ENCODE results near the gene KCNQ2. TPM values are rescaled to one million over a fixed set of nuclear protein-coding genes. Genes with fewer than 3 reads are reported as not detected.

KCNQ2 gene
- total RNA-seq, 1 donor = not detected

DNA sequence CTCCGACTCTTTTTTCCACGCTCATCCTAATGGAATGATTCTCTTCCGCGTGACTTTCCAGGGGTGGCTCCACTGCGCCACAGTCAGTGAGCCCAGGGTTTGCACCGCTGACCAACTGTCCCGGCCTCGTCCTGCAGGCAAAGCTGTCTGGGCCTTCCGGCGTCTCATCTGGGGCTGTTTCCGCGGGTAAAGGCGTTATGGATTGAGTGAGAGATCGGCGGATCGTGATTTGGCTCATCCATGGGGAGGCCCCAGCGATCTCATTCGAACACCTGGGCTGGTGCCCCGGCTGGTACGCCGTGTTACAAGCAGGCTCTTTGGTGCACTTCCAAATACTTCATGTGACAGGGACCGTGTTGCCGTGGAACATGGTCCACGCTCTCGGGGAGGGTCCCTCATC is 47.8 kb downstream of the KCNQ2 start:
- DNase-seq (ENCODE audit: low read depth) = no peak
- no peak overlapping the region for H3K4me3 ChIP-seq (ENCODE audit: low read depth, low read length)
- TF ChIP-seq, protein P1, sequence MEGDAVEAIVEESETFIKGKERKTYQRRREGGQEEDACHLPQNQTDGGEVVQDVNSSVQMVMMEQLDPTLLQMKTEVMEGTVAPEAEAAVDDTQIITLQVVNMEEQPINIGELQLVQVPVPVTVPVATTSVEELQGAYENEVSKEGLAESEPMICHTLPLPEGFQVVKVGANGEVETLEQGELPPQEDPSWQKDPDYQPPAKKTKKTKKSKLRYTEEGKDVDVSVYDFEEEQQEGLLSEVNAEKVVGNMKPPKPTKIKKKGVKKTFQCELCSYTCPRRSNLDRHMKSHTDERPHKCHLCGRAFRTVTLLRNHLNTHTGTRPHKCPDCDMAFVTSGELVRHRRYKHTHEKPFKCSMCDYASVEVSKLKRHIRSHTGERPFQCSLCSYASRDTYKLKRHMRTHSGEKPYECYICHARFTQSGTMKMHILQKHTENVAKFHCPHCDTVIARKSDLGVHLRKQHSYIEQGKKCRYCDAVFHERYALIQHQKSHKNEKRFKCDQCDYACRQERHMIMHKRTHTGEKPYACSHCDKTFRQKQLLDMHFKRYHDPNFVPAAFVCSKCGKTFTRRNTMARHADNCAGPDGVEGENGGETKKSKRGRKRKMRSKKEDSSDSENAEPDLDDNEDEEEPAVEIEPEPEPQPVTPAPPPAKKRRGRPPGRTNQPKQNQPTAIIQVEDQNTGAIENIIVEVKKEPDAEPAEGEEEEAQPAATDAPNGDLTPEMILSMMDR (IDR thresholded peaks at IDR 0.05; ENCODE audit: insufficient read depth, low read depth, low read length) = no peak

DNA sequence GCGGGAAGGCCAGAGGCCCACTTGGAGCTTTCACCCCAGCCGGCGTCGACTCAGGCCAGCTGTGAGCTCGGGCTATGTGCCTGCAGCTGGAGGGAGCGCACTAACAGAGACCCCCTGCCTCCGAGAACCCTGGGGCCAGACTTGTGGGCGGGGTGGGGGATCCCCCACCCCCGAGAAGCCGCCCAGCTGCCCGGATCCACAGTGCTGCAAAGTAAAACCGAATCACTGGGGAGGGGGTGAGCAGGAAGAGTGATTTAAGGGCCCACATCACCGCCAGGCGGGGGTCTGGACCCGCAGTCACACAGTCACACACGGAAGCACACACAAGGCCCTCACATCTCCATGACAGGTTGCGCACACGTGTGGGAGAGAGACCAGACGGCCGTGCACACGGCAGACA is 48.7 kb downstream of the KCNQ2 start:
- no peak overlapping the region for H3K4me3 ChIP-seq (ENCODE audit: low read depth, low read length)
- TF ChIP-seq, protein P1 (IDR thresholded peaks at IDR 0.05; ENCODE audit: insufficient read depth, low read depth, low read length) = no peak
- DNase-seq (ENCODE audit: low read depth) = no peak

DNA sequence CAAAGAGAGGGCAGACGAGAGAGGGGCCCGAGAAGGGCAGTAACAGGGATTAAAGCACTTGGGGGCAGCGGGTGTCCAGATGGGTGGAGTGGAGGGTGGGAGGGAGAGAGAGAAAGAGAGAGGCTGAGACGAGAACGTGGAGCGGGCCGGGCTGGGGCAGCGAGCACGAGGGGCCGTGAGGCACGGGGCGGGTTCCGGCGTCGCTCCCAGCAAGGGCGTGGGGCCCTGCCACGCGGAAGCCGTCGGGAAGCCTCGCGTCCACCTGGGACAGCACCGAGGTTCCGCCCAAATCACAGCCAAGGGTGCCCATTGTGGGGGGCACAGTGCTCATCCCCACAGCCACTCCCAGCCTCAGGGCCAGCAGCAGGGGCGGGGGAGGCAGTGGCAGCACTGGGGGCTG is 49.8 kb downstream of the KCNQ2 start:
- H3K4me3 ChIP-seq (ENCODE audit: low read depth, low read length) = no peak overlapping the region
- DNase-seq (ENCODE audit: low read depth) = no peak
- TF ChIP-seq, protein P1 (IDR thresholded peaks at IDR 0.05; ENCODE audit: insufficient read depth, low read depth, low read length) = no peak

DNA sequence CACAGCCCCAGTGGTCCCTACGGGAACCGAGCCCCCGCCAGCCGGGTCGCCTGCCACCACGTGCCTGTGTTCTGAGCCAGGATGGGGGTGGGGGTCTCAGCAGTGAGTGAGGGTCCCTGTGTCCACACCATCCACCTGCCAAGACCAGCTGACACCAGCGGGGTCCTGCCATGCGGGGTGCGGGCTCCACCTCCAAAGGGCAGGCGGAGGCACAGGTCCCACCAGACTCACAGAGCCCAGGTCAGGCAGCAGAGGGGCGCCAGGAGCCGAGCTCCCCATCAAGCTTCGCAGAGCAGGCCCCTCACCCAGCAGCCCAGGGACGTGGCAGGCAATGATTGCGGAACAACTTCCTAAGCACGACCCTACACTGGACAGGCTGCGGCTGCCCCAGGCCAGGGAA is 50.5 kb downstream of the KCNQ2 start:
- H3K4me3 ChIP-seq (ENCODE audit: low read depth, low read length) = no peak overlapping the region
- DNase-seq (ENCODE audit: low read depth) = no peak
- TF ChIP-seq, protein P1 (IDR thresholded peaks at IDR 0.05; ENCODE audit: insufficient read depth, low read depth, low read length) = no peak

DNA sequence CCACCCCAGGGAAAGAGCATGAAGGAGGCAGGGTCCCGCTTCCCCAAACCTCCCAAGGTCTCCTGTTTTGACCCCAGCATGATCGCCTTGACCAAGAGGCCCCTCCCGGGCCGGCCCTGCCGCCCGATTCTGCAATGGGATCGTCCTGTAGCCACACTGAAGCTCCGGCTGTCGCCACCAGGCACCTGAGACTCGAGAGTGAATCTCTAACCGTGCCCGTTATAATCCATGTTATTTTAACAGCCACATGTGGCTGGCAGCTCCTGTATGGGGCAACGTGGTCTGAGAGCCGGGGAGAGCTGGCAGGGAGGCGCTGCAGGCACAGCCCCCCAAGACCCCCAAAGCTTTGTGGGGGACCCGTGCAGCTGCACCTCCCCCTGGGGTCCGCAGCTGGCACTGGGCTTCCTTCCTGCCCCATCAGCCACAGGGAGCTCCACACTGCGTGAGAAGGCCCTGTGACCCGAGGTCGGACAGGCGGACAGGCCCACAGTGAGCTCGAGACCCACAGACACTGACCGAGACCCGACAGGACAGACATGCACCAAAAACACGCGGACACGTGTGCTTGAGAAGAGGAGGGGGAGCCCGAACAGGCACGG is 51.3 kb downstream of the KCNQ2 start:
- DNase-seq (ENCODE audit: low read depth) = no peak
- TF ChIP-seq, protein P1 (IDR thresholded peaks at IDR 0.05; ENCODE audit: insufficient read depth, low read depth, low read length) = no peak
- H3K4me3 ChIP-seq (ENCODE audit: low read depth, low read length) = no peak overlapping the region

DNA sequence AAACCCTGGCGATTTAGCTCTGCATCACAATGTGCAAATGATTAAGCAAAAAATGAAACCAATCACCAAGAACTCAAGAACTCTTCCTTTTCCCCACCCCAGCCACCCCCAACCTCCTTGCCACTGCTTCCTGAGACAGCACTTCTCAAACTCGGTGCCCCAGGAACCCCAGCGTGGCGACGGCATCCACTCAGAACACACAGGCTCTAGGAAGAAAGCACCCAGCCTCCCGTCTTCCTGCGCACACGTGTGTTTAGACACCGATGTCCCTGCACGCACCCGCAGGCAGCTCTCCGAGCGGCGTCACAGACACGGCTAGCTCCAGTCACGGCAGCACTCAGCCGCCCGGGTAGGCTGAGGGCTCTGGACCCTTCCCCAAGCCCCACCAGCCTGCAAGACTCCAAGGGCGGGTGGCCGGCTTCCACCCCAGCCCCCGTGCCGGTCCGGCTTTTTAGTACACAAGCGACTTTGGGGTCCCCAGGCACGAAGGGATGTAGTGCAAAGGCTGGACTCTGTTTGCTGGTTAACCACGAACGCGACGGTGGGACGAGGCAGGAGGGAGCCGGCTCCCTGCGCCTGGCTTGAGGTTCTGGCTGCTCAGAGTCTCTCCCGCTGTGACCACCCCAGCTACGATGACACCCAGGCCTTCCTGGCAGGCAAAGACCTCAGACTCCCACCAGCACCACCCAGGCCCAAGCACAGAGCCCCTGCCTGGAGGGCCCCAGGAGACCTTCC is 51.9 kb downstream of the KCNQ2 start:
- TF ChIP-seq, protein P1 (IDR thresholded peaks at IDR 0.05; ENCODE audit: insufficient read depth, low read depth, low read length) = no peak
- DNase-seq (ENCODE audit: low read depth) = no peak
- H3K4me3 ChIP-seq (ENCODE audit: low read depth, low read length) = no peak overlapping the region
